Measurements from ENCODE around the gene F5. TPM values are rescaled to one million over a fixed set of nuclear protein-coding genes. Genes with fewer than 3 reads are reported as not detected.

F5 gene
- total RNA-seq, 5 donors from 2014 or later (not counting 1 experiment from before 2014, with no cell fraction given), result 4.2 to 9.7 (median 8.5) TPM

- H3K4me3 Mint-ChIP-seq, result no peak overlapping the region
These were observed 98.7 kb downstream of the F5 start for GRCh38 chr1:169487561-169487960.

GRCh38 chr1:169487133-169487532 is 99.1 kb downstream of the F5 start:
- H3K9me3 ChIP-seq, result no peaks in the 10 kb centered on the region
- H3K27ac Mint-ChIP-seq, result no peak overlapping the region
- no peak for ATAC-seq (replicated peaks in 1 of 4)
- CTCF ChIA-PET, result no interaction called here
- no peaks in the 10 kb centered on the region for H3K36me3 Mint-ChIP-seq
- DNase-seq, result no peak
- 100% methylated on average over 1 of the region's 5 CpGs for WGBS (ENCODE audit: insufficient coverage)
- H3K9me3 Mint-ChIP-seq, result no peaks in the 10 kb centered on the region
- H3K27ac ChIP-seq (ENCODE audit: low read length), result no peak overlapping the region
- POLR2A ChIA-PET, result no interaction called here
- no peaks in the 10 kb centered on the region for H3K36me3 ChIP-seq (ENCODE audit: control insufficient read depth in 2 of 2, extremely low read depth in 1 of 2, insufficient read depth in 1 of 2, low read length in 1 of 2)
- no peak overlapping the region for H3K4me3 ChIP-seq (ENCODE audit: control insufficient read depth in 1 of 2, extremely low read depth in 1 of 2, low read length in 1 of 2)
- peaks cover 7 to 11% of the 10 kb centered on the region in 2 experiments for H3K4me1 ChIP-seq (ENCODE audit: control insufficient read depth in 1 of 2, extremely low read depth in 1 of 2, insufficient read depth in 2 of 2, low read length in 2 of 2)
- peaks cover 0 to 3% of the 10 kb centered on the region in 2 donors for H3K27me3 Mint-ChIP-seq
- peaks cover 33 to 39% (median 37%) of the 10 kb centered on the region in 3 donors for H3K4me1 Mint-ChIP-seq
- no peaks in the 10 kb centered on the region for H3K27me3 ChIP-seq (replicated peaks in 1 of 2; ENCODE audit: control insufficient read depth in 2 of 2, extremely low read depth in 1 of 2, insufficient read depth in 2 of 2, low read length in 1 of 2)
- peak overlapping the region in 2 of 3 donors; percentile 84 to 92 for H3K4me3 Mint-ChIP-seq

More at GRCh38 chr1:169487561-169487960, 98.7 kb downstream of the F5 start:
- ChIA-PET CTCF (no interaction called here), POLR2A (no interaction called here)
- DNase-seq, result no peak
- Histone ChIP-seq H3K27me3 (replicated peaks in 1 of 2; ENCODE audit: control insufficient read depth in 2 of 2, extremely low read depth in 1 of 2, insufficient read depth in 2 of 2, low read length in 1 of 2) (no peaks in the 10 kb centered on the region), H3K27ac (ENCODE audit: low read length) (no peak overlapping the region), H3K4me3 (ENCODE audit: control insufficient read depth in 1 of 2, extremely low read depth in 1 of 2, low read length in 1 of 2) (no peak overlapping the region), H3K4me1 (ENCODE audit: control insufficient read depth in 1 of 2, extremely low read depth in 1 of 2, insufficient read depth in 2 of 2, low read length in 2 of 2) (peaks cover 7 to 11% of the 10 kb centered on the region in 2 experiments), H3K9me3 (no peaks in the 10 kb centered on the region), H3K36me3 (ENCODE audit: control insufficient read depth in 2 of 2, extremely low read depth in 1 of 2, insufficient read depth in 1 of 2, low read length in 1 of 2) (no peaks in the 10 kb centered on the region)
- Mint-ChIP-seq H3K36me3 (no peaks in the 10 kb centered on the region), H3K4me1 (peaks cover 32 to 39% (median 36%) of the 10 kb centered on the region in 3 donors), H3K27ac (no peak overlapping the region), H3K27me3 (peaks cover 0 to 3% of the 10 kb centered on the region in 2 donors), H3K9me3 (no peaks in the 10 kb centered on the region)
- ATAC-seq (replicated peaks in 1 of 4), result no peak
- 96% methylated on average over 9 of the region's 16 CpGs for WGBS (ENCODE audit: insufficient coverage)

GRCh38 chr1:169486281-169487051 is 99.8 kb downstream of the F5 start:
- peak overlapping the region; percentile 65 for H3K27ac ChIP-seq (ENCODE audit: low read length)
- peaks cover 7 to 11% of the 10 kb centered on the region in 2 experiments for H3K4me1 ChIP-seq (ENCODE audit: control insufficient read depth in 1 of 2, extremely low read depth in 1 of 2, insufficient read depth in 2 of 2, low read length in 2 of 2)
- 0% methylated on average over 6 of the region's 14 CpGs for WGBS (ENCODE audit: insufficient coverage)
- H3K36me3 ChIP-seq (ENCODE audit: control insufficient read depth in 2 of 2, extremely low read depth in 1 of 2, insufficient read depth in 1 of 2, low read length in 1 of 2), result no peaks in the 10 kb centered on the region
- DNase-seq (no peak), ATAC-seq (replicated peaks in 1 of 4) (no peak)
- Mint-ChIP-seq H3K27me3 (peaks cover 0 to 3% of the 10 kb centered on the region in 2 donors), H3K36me3 (no peaks in the 10 kb centered on the region), H3K4me1 (peaks cover 33 to 39% (median 37%) of the 10 kb centered on the region in 3 donors), H3K9me3 (no peaks in the 10 kb centered on the region), H3K27ac (peak overlapping the region; percentile 80 to 92), H3K4me3 (peak overlapping the region; percentile 84 to 92 (median 90))
- no peaks in the 10 kb centered on the region for H3K9me3 ChIP-seq
- CTCF ChIA-PET, result interaction anchor here (0.5 to 0.6 kb wide), 3 partner anchors 14 to 1304 kb away, joined by 3 to 5 read pairs (median 4); no protein-coding TSS in a partner anchor
- no peaks in the 10 kb centered on the region for H3K27me3 ChIP-seq (replicated peaks in 1 of 2; ENCODE audit: control insufficient read depth in 2 of 2, extremely low read depth in 1 of 2, insufficient read depth in 2 of 2, low read length in 1 of 2)
- H3K4me3 ChIP-seq (ENCODE audit: control insufficient read depth in 1 of 2, extremely low read depth in 1 of 2, low read length in 1 of 2), result peak overlapping the region; percentile 75 to 90
- POLR2A ChIA-PET, result no interaction called here

GRCh38 chr1:169485431-169486280 is 100.6 kb downstream of the F5 start, which contains the start of gene SLC19A2:
Gene SLC19A2, minus strand, starts transcription at chr1:169485944. Its CDS starts 178 bp downstream, at chr1:169485766.
- Histone ChIP-seq H3K9me3 (no peaks in the 10 kb centered on the region), H3K27me3 (replicated peaks in 1 of 2; ENCODE audit: control insufficient read depth in 2 of 2, extremely low read depth in 1 of 2, insufficient read depth in 2 of 2, low read length in 1 of 2) (no peaks in the 10 kb centered on the region), H3K36me3 (ENCODE audit: control insufficient read depth in 2 of 2, extremely low read depth in 1 of 2, insufficient read depth in 1 of 2, low read length in 1 of 2) (no peaks in the 10 kb centered on the region), H3K27ac (ENCODE audit: low read length) (peak within 1 kb of the TSS; percentile 65), H3K4me1 (ENCODE audit: control insufficient read depth in 1 of 2, extremely low read depth in 1 of 2, insufficient read depth in 2 of 2, low read length in 2 of 2) (peaks cover 7 to 11% of the 10 kb centered on the region in 2 experiments), H3K4me3 (ENCODE audit: control insufficient read depth in 1 of 2, extremely low read depth in 1 of 2, low read length in 1 of 2) (peak within 1 kb of the TSS; percentile 75 to 90)
- peak within 1 kb of the TSS; percentile 80 to 92 for H3K27ac Mint-ChIP-seq
- H3K4me3 Mint-ChIP-seq, result peak within 1 kb of the TSS; percentile 84 to 92 (median 90)
- peaks cover 0 to 3% of the 10 kb centered on the region in 2 donors for H3K27me3 Mint-ChIP-seq
- no peaks in the 10 kb centered on the region for H3K9me3 Mint-ChIP-seq
- ATAC-seq (replicated peaks in 1 of 4) (peak; percentile 99), DNase-seq (peak; percentile 81 to 96 (median 90))
- H3K36me3 Mint-ChIP-seq, result no peaks in the 10 kb centered on the region
- POLR2A ChIA-PET, result no interaction called here
- peaks cover 33 to 46% (median 39%) of the 10 kb centered on the region in 3 donors for H3K4me1 Mint-ChIP-seq
- CTCF ChIA-PET, result interaction anchor here in 1 of 2 donors (0.6 kb wide), 1 partner anchor 1303 kb away, joined by 5 read pairs; no protein-coding TSS in a partner anchor
- under 1% methylated on average over 81 of the region's 85 CpGs for WGBS (ENCODE audit: insufficient coverage)

GRCh38 chr1:169484683-169485430 is 101.4 kb downstream of the F5 start:
- peak; percentile 24 to 36 (median 30) for ATAC-seq (replicated peaks in 1 of 4)
- POLR2A ChIA-PET, result no interaction called here
- no peaks in the 10 kb centered on the region for H3K9me3 ChIP-seq
- no peaks in the 10 kb centered on the region for H3K36me3 Mint-ChIP-seq
- WGBS (ENCODE audit: insufficient coverage), result 12% methylated on average over 14 of the region's 15 CpGs
- H3K4me1 Mint-ChIP-seq, result peaks cover 33 to 49% (median 39%) of the 10 kb centered on the region in 3 donors
- H3K27ac Mint-ChIP-seq, result peak overlapping the region; percentile 61 to 64
- H3K4me3 Mint-ChIP-seq, result peak overlapping the region; percentile 84 to 92 (median 90)
- no peak overlapping the region for H3K27ac ChIP-seq (ENCODE audit: low read length)
- CTCF ChIA-PET, result no interaction called here
- peak overlapping the region; percentile 75 to 90 for H3K4me3 ChIP-seq (ENCODE audit: control insufficient read depth in 1 of 2, extremely low read depth in 1 of 2, low read length in 1 of 2)
- H3K4me1 ChIP-seq (ENCODE audit: control insufficient read depth in 1 of 2, extremely low read depth in 1 of 2, insufficient read depth in 2 of 2, low read length in 2 of 2), result peaks cover 7 to 11% of the 10 kb centered on the region in 2 experiments
- H3K27me3 Mint-ChIP-seq, result peaks cover 0 to 3% of the 10 kb centered on the region in 2 donors
- H3K9me3 Mint-ChIP-seq, result no peaks in the 10 kb centered on the region
- H3K27me3 ChIP-seq (replicated peaks in 1 of 2; ENCODE audit: control insufficient read depth in 2 of 2, extremely low read depth in 1 of 2, insufficient read depth in 2 of 2, low read length in 1 of 2), result no peaks in the 10 kb centered on the region
- peak in 16 of 35 experiments; percentile 2 to 49 (median 14) for DNase-seq
- H3K36me3 ChIP-seq (ENCODE audit: control insufficient read depth in 2 of 2, extremely low read depth in 1 of 2, insufficient read depth in 1 of 2, low read length in 1 of 2), result no peaks in the 10 kb centered on the region
